ELF-1 (cell line): ENCODE results near the gene AKR7A3.

Experiments used
- DNase-seq: peaks from one replicate; pipeline ENCODE4 v3.0.0-alpha.2; 2016; ENCODE audit warnings: low read depth, low spot score

The AKR7A3 gene

GRCh38 chr1:19254416-19254815, 34.2 kb downstream of the AKR7A3 start:
- no peak for DNase-seq

- peak; percentile 89 for DNase-seq
Measured at GRCh38 chr1:19251305-19252196, 37.0 kb downstream of the AKR7A3 start, which contains the start of the genes EMC1 and MRTO4. Gene EMC1 (minus strand): TSS chr1:19251524. CDS start chr1:19251509, 15 bp downstream. Gene MRTO4 (plus strand): TSS chr1:19251805. CDS start chr1:19251836, 31 bp downstream.

GRCh38 chr1:19250629-19251304, 37.8 kb downstream of the AKR7A3 start:
- DNase-seq = no peak

GRCh38 chr1:19240673-19241538, 47.7 kb downstream of the AKR7A3 start:
- DNase-seq = peak; percentile 42

GRCh38 chr1:19239876-19240275, 48.7 kb downstream of the AKR7A3 start:
- DNase-seq = no peak

- DNase-seq = no peak
Measured at GRCh38 chr1:19234224-19234623, 54.3 kb downstream of the AKR7A3 start.
